CD14-positive monocyte (primary cell): ENCODE measurements around the gene ACTA2. TPM values are rescaled to one million over a fixed set of nuclear protein-coding genes. Genes with fewer than 3 reads are reported as not detected.
A peak's percentile ranks its signal among the peaks of the same experiment; 100 is the strongest.

Source experiments
- DNase-seq, 3 donors: peaks; one replicate each; pipeline ENCODE4 v3.0.0-alpha.2; 2011 to 2022
- H2AFZ ChIP-seq: 2 replicates; pipeline ENCODE4 v1.6.0; 2012; ENCODE audit warnings: mild to moderate bottlenecking, low read depth, low read length, inconsistent platforms; ENCODE audit not compliant: insufficient read depth, poor library complexity, severe bottlenecking
- H3K27ac ChIP-seq, 2 donors: 1 replicate in 1 of 2; 2 replicates in 1 of 2; pipeline ENCODE4 v1.5.1; 2012 to 2013; ENCODE audit warnings: low read length in 2 of 2, control low read depth in 1 of 2, inconsistent platforms in 1 of 2, low read depth in 1 of 2, mild to moderate bottlenecking in 1 of 2
- H3K27me3 ChIP-seq, 2 donors: one replicate each; pipeline versions ENCODE4 v1.6.0 to v1.6.1; 2011 to 2013; ENCODE audit warnings: low read length in 2 of 2; ENCODE audit not compliant: control insufficient read depth in 2 of 2, insufficient read depth in 2 of 2
- H3K36me3 ChIP-seq, 2 donors: replicated peaks in 1 of 2; 1 replicate in 1 of 2; 2 replicates in 1 of 2; pipeline versions ENCODE4 v1.5.1 to v1.6.1; 2012 to 2013; ENCODE audit warnings: low read length in 2 of 2, control low read depth in 1 of 2, inconsistent platforms in 1 of 2, mild to moderate bottlenecking in 1 of 2; ENCODE audit not compliant: insufficient read depth in 2 of 2, control insufficient read depth in 1 of 2
- H3K4me1 ChIP-seq, 2 donors: 1 replicate in 1 of 2; 2 replicates in 1 of 2; pipeline versions ENCODE4 v1.5.1 to v1.6.1; 2012 to 2013; ENCODE audit warnings: low read length in 2 of 2, control low read depth in 1 of 2, inconsistent platforms in 1 of 2, mild to moderate bottlenecking in 1 of 2, moderate library complexity in 1 of 2; ENCODE audit not compliant: insufficient read depth in 2 of 2, control insufficient read depth in 1 of 2
- H3K4me2 ChIP-seq: replicated peaks from 2 replicates; pipeline ENCODE3; 2012; ENCODE audit warnings: low read length, moderate library complexity, mild to moderate bottlenecking; ENCODE audit not compliant: poor library complexity, severe bottlenecking; ENCODE audit errors: extremely low read depth
- H3K4me3 ChIP-seq, 3 experiments: fragments of 200-600 bp in 1 of 3; sonication (generic) in 1 of 3; replicated peaks in 1 of 3; 1 replicate in 2 of 3; 2 replicates in 1 of 3; pipeline ENCODE4 v1.5.1; 2011 to 2013; ENCODE audit warnings: low read length in 3 of 3, mild to moderate bottlenecking in 3 of 3, control low read depth in 2 of 3, low read depth in 2 of 3, inconsistent platforms in 1 of 3, moderate library complexity in 1 of 3
- H3K79me2 ChIP-seq: 2 replicates; pipeline ENCODE4 v1.6.0; 2012; ENCODE audit warnings: mild to moderate bottlenecking, control low read depth, inconsistent platforms, low read length, moderate library complexity; ENCODE audit not compliant: insufficient read depth
- H3K9ac ChIP-seq: 2 replicates; pipeline ENCODE4 v1.6.0; 2017; ENCODE audit warnings: low read length, mild to moderate bottlenecking; ENCODE audit not compliant: insufficient read depth, poor library complexity, severe bottlenecking
- H3K9me3 ChIP-seq, 2 donors: replicated peaks in 1 of 2; 1 replicate in 1 of 2; 2 replicates in 1 of 2; pipeline versions ENCODE4 v1.5.1 to v1.6.1; 2012 to 2013; ENCODE audit warnings: low read length in 2 of 2, control low read depth in 1 of 2; ENCODE audit not compliant: control insufficient read depth in 1 of 2, insufficient read depth in 1 of 2
- H4K20me1 ChIP-seq: 2 replicates; pipeline ENCODE4 v1.6.0; 2012; ENCODE audit warnings: mild to moderate bottlenecking, low read length, control low read depth, moderate library complexity; ENCODE audit not compliant: insufficient read depth
- H3K27ac Mint-ChIP-seq, 7 donors: one replicate each; pipeline ENCODE4 v1.8.0; 2020; ENCODE audit warnings: mild to moderate bottlenecking in 7 of 7, mixed read lengths in 7 of 7, moderate library complexity in 6 of 7, inconsistent platforms in 2 of 7
- H3K27me3 Mint-ChIP-seq, 3 donors: one replicate each; pipeline ENCODE4 v1.8.0; 2021 to 2022; ENCODE audit warnings: low read depth in 3 of 3, mild to moderate bottlenecking in 3 of 3, mixed read lengths in 3 of 3, moderate library complexity in 3 of 3, inconsistent platforms in 1 of 3
- H3K36me3 Mint-ChIP-seq, 2 donors: one replicate each; pipeline ENCODE4 v1.8.0; 2020; ENCODE audit warnings: mixed read lengths in 2 of 2, inconsistent platforms in 1 of 2, mild to moderate bottlenecking in 1 of 2
- H3K4me1 Mint-ChIP-seq: one replicate; pipeline ENCODE4 v1.8.0; 2020; ENCODE audit warnings: mild to moderate bottlenecking, mixed read lengths
- H3K4me3 Mint-ChIP-seq, 2 donors: one replicate each; pipeline ENCODE4 v1.8.0; 2020; ENCODE audit warnings: mild to moderate bottlenecking in 2 of 2, mixed read lengths in 2 of 2, moderate library complexity in 1 of 2
- H3K9me3 Mint-ChIP-seq, 7 donors: one replicate each; pipeline ENCODE4 v1.8.0; 2020 to 2022; ENCODE audit warnings: mixed read lengths in 7 of 7, mild to moderate bottlenecking in 6 of 7, moderate library complexity in 6 of 7, inconsistent platforms in 2 of 7
- CTCF ChIP-seq: fragments of 200-600 bp; IDR thresholded peaks from one replicate; pipeline ENCODE4 v1.8.0; 2022; ENCODE audit warnings: antibody characterized with exemption, mild to moderate bottlenecking
- WGBS: methylation state at CpG from one replicate; pipeline ENCODE4 v1.1.5; 2013; ENCODE audit warnings: missing lambda C conversion rate; ENCODE audit not compliant: insufficient coverage; 5-methylcytosine and 5-hydroxymethylcytosine counted together
- intact Hi-C, 2 donors: fragments of 100-400 bp; cut with micrococcal nuclease; formaldehyde crosslinking; loops; one replicate each; pipeline versions ENCODE4 v1.15.0 to v1.15.1; 2023
- polyA plus RNA-seq, 3 donors: library from polyadenylated mRNA; depleted of rRNA in 1 of 3; unstranded in 2 of 3; stranded (reverse) in 1 of 3; fragments of 300-500 nt in 2 of 3; fragments of >200 nt in 1 of 3; fragmentation: Illumina TruSeq in 2 of 3; gene quantifications; 1 replicate in 2 of 3; 2 replicates in 1 of 3; pipeline ENCODE4 v1.2.3, GENCODE V29; 2012 to 2021

ACTA2 gene
- polyA plus RNA-seq, 3 donors = 4.4 to 12.3 (median 6.8) TPM

GRCh38 chr10:88964869-88965415, 12.4 kb upstream of the ACTA2 start:
- WGBS = 23% methylated on average over 2 of the region's 3 CpGs
- Mint-ChIP-seq H3K9me3 (no peaks in the 10 kb centered on the region), H3K27ac (peak overlapping the region in 3 of 7 donors; percentile 1 to 36 (median 10)), H3K4me3 (peak overlapping the region in 1 of 2 donors; percentile 74), H3K27me3 (no peaks in the 10 kb centered on the region), H3K36me3 (no peaks in the 10 kb centered on the region), H3K4me1 (peaks cover 29% of the 10 kb centered on the region)
- Histone ChIP-seq H3K4me3 (no peak overlapping the region), H3K9me3 (no peaks in the 10 kb centered on the region), H3K27ac (no peak overlapping the region), H4K20me1 (no peaks in the 10 kb centered on the region), H3K27me3 (no peaks in the 10 kb centered on the region), H3K79me2 (no peaks in the 10 kb centered on the region), H3K4me1 (peaks cover 13 to 15% of the 10 kb centered on the region in 2 donors), H2AFZ (peak overlapping the region; percentile 33), H3K4me2 (no peak overlapping the region), H3K36me3 (no peaks in the 10 kb centered on the region), H3K9ac (no peak overlapping the region)
- no peak for DNase-seq
- TF ChIP-seq CTCF = no peak
- intact Hi-C loops = no loop called here

GRCh38 chr10:88964360-88964759, 11.8 kb upstream of the ACTA2 start:
- no peaks in the 10 kb centered on the region for H4K20me1 ChIP-seq
- peaks cover 13 to 15% of the 10 kb centered on the region in 2 donors for H3K4me1 ChIP-seq
- intact Hi-C loops = no loop called here
- no peaks in the 10 kb centered on the region for H3K27me3 Mint-ChIP-seq
- DNase-seq = no peak
- H3K27ac ChIP-seq = no peak overlapping the region
- H3K79me2 ChIP-seq = no peaks in the 10 kb centered on the region
- H3K27me3 ChIP-seq = no peaks in the 10 kb centered on the region
- H3K4me3 Mint-ChIP-seq = no peak overlapping the region
- H3K9me3 Mint-ChIP-seq = no peaks in the 10 kb centered on the region
- peak overlapping the region; percentile 33 for H2AFZ ChIP-seq
- no peak overlapping the region for H3K4me3 ChIP-seq
- H3K9ac ChIP-seq = no peak overlapping the region
- H3K4me2 ChIP-seq = no peak overlapping the region
- peak overlapping the region in 1 of 7 donors; percentile 10 for H3K27ac Mint-ChIP-seq
- no peaks in the 10 kb centered on the region for H3K36me3 Mint-ChIP-seq
- no peak for TF ChIP-seq CTCF
- peaks cover 29% of the 10 kb centered on the region for H3K4me1 Mint-ChIP-seq
- no peaks in the 10 kb centered on the region for H3K9me3 ChIP-seq
- WGBS = no CpG with 5 or more reads among the region's 1 CpG
- no peaks in the 10 kb centered on the region for H3K36me3 ChIP-seq
